Lower leg skin (tissue), 4 donors: ENCODE measurements around the gene UBR4. TPM values are rescaled to one million over a fixed set of nuclear protein-coding genes. Genes with fewer than 3 reads are reported as not detected.

Experiments used
- DNase-seq, 2 donors: peaks; one replicate each; pipeline ENCODE4 v3.0.0-alpha.2; 2019; ENCODE audit warnings: low spot score in 2 of 2
- H3K4me3 ChIP-seq: fragments of 200-600 bp; sonication (generic); 2 replicates; pipeline ENCODE4 v1.5.1; 2017; ENCODE audit warnings: mild to moderate bottlenecking, low read depth; ENCODE audit not compliant: poor library complexity, severe bottlenecking
- CTCF ChIP-seq, 3 donors: fragments of 450-650 bp; IDR thresholded peaks; one replicate each; pipeline ENCODE4 v1.5.1; 2016; ENCODE audit warnings: antibody characterized with exemption in 3 of 3, mild to moderate bottlenecking in 3 of 3, moderate library complexity in 2 of 3
- POLR2A ChIP-seq, 2 donors: fragments of 450-650 bp; IDR thresholded peaks; one replicate each; pipeline ENCODE4 v1.6.1; 2016 to 2017; ENCODE audit warnings: antibody characterized with exemption in 2 of 2, mild to moderate bottlenecking in 1 of 2, moderate library complexity in 1 of 2
- WGBS, 2 donors: methylation state at CpG; one replicate each; pipeline ENCODE4 v1.1.5; 2018; 5-methylcytosine and 5-hydroxymethylcytosine counted together
- intact Hi-C: fragments of 100-400 bp; cut with DNase I; formaldehyde crosslinking; loops from one replicate; pipeline ENCODE4 v1.15.0; 2023; ENCODE audit warnings: low total_unique reads
- total RNA-seq, 4 donors: library from RNA; depleted of rRNA; stranded (reverse); fragments of >200 nt; gene quantifications; one replicate each; pipeline ENCODE4 v1.1.0, GENCODE V29; 2016

The UBR4 gene
- total RNA-seq, 4 donors from 2014 or later, result 255 to 380 (median 329) TPM

- intact Hi-C loops, result no loop called here
- TF ChIP-seq CTCF (IDR thresholded peaks at IDR 0.05), result no peak
- WGBS, 2 donors, result 59 to 74% methylated on average over 4 of the region's 4 CpGs
- no peak for DNase-seq
- no peak overlapping the region for H3K4me3 ChIP-seq
Observed at GRCh38 chr1:19078536-19078935, 131.5 kb downstream of the UBR4 start.

GRCh38 chr1:19076841-19077616, 133.0 kb downstream of the UBR4 start:
- 68 to 81% methylated on average over 19 to 20 of the region's 20 CpGs for WGBS, 2 donors
- intact Hi-C loops, result no loop called here
- no peak for TF ChIP-seq CTCF (IDR thresholded peaks at IDR 0.05)
- TF ChIP-seq POLR2A (IDR thresholded peaks at IDR 0.05), result no peak
- peak in 1 of 2 donors; percentile 76 for DNase-seq
- H3K4me3 ChIP-seq, result no peak overlapping the region

DNA sequence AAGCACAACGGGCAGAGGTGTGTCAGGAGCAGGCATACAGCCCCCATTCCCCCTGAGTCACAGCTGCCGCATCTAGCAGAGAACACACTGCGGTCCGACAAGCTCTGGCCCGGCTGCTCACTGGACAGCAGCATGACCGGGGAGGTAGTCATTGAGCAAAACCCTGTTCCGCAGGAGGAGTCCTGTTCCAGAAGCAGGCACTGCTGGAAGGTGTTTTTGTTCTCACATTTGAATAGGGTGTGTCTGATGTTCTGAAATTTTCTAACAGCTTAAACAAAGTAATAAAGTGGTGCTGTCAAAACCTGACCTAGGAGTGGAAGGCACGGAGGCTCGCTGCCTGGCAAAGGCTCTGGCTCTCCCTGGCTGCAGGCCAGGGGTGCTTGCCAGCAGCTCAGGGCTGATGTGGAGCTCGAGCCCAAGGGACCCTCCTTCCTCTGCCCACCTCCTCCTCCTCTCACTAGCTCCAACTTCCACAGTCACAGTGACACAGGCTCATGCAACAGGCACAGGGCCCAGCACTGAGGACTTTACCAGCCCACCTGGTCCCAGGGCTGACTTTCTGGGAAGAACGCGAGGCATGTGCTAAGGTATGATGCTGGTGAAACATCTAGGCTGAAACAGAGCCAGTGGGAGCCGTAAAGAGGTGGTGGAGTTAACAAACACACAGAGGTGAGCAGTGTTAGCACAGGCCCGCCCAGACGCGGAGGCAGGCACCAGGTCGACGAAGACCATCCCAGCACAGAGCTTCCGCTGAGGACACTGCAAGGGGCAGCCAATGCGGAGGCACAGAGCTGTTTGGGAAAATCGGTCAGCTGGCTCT, 135.0 kb downstream of the UBR4 start:
- TF ChIP-seq CTCF (IDR thresholded peaks at IDR 0.05), result no peak
- TF ChIP-seq POLR2A (IDR thresholded peaks at IDR 0.05), result no peak
- DNase-seq, result peak; percentile 50 to 88
- 37 to 41% methylated on average over 21 of the region's 21 CpGs for WGBS, 2 donors
- intact Hi-C loops, result no loop called here
- no peak overlapping the region for H3K4me3 ChIP-seq

DNA sequence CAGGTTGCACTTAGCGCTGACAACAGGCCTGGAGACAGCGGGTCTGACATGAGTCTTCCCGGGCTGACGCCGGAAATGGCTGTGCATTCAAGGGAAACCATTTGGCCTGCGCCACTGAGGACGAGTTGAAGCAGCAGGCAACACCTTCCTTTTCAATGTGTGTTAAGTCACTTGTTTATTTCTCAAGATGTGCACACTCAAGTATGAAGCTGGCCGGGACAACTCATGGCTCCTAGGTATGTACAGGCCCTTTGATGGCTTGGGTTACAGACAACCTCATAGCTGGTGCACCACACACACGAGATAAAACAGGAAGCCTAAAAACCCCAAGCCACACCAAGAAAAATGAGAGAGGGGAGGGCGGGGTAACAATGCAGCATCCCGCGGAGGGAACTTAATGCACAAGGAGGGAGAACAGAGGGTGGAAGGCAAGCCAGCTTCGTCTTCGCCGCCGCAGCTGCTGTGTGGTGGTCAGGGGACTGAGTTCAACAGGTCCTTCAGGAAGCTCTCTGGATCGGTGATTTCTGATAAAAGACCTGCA, 135.6 kb downstream of the UBR4 start:
- DNase-seq, result peak in 1 of 2 donors; percentile 87
- TF ChIP-seq CTCF (IDR thresholded peaks at IDR 0.05) (no peak), POLR2A (IDR thresholded peaks at IDR 0.05) (no peak)
- WGBS, 2 donors, result 52 to 57% methylated on average over 17 of the region's 17 CpGs
- intact Hi-C loops, result no loop called here
- H3K4me3 ChIP-seq, result no peak overlapping the region

- peak; percentile 36 to 89 for DNase-seq
- intact Hi-C loops, result no loop called here
- no peak overlapping the region for H3K4me3 ChIP-seq
- TF ChIP-seq CTCF (IDR thresholded peaks at IDR 0.05) (no peak), POLR2A (IDR thresholded peaks at IDR 0.05) (no peak)
- WGBS, 2 donors, result 62 to 66% methylated on average over 22 to 23 of the region's 23 CpGs
Observed at GRCh38 chr1:19073311-19074186, 136.5 kb downstream of the UBR4 start.
